Uterus (tissue), 4 donors: Measurements from ENCODE around the gene COL27A1. TPM values are rescaled to one million over a fixed set of nuclear protein-coding genes. Genes with fewer than 3 reads are reported as not detected.
A peak's percentile ranks its signal among the peaks of the same experiment; 100 is the strongest.

ENCODE experiments used
- DNase-seq, 2 donors: peaks; one replicate each; pipeline ENCODE4 v3.0.0-alpha.2; 2019 to 2020
- H3K27ac ChIP-seq, 2 donors: fragments of 200-600 bp; sonication (generic); 1 replicate in 1 of 2; 2 replicates in 1 of 2; pipeline ENCODE4 v1.5.1; 2016 to 2018
- H3K27me3 ChIP-seq, 2 donors: fragments of 200-600 bp; sonication (generic); one replicate each; pipeline ENCODE4 v1.5.1; 2018 to 2019; ENCODE audit warnings: control low read depth in 1 of 2
- H3K36me3 ChIP-seq, 2 donors: fragments of 200-600 bp; sonication (generic); one replicate each; pipeline ENCODE4 v1.5.1; 2019; ENCODE audit warnings: control low read depth in 1 of 2
- H3K4me1 ChIP-seq, 2 donors: fragments of 200-600 bp; sonication (generic); one replicate each; pipeline ENCODE4 v1.5.1; 2018 to 2019; ENCODE audit warnings: control low read depth in 1 of 2
- H3K4me3 ChIP-seq, 2 donors: fragments of 200-600 bp; sonication (generic); 1 replicate in 1 of 2; 2 replicates in 1 of 2; pipeline ENCODE4 v1.5.1; 2018 to 2019; ENCODE audit warnings: mild to moderate bottlenecking in 1 of 2
- H3K9me3 ChIP-seq, 2 donors: fragments of 200-600 bp; sonication (generic); one replicate each; pipeline ENCODE4 v1.5.1; 2019; ENCODE audit warnings: control low read depth in 1 of 2
- CTCF ChIP-seq, 4 experiments: fragments of 200-600 bp in 2 of 4; fragments of 450-650 bp in 2 of 4; sonication (generic) in 2 of 4; IDR thresholded peaks; one replicate each; pipeline ENCODE4 v1.5.1; 2016 to 2019; ENCODE audit warnings: antibody characterized with exemption in 4 of 4, mild to moderate bottlenecking in 2 of 4, moderate library complexity in 1 of 4
- POLR2A ChIP-seq, 2 donors: fragments of 450-650 bp; IDR thresholded peaks; one replicate each; pipeline ENCODE4 v1.6.1; 2016; ENCODE audit warnings: antibody characterized with exemption in 2 of 2, mild to moderate bottlenecking in 1 of 2, moderate library complexity in 1 of 2
- intact Hi-C: fragments of 100-400 bp; cut with DNase I; formaldehyde crosslinking; loops from one replicate; pipeline ENCODE4 v1.15.1; 2023; ENCODE audit warnings: low total_unique reads
- total RNA-seq, 4 donors: library from RNA; depleted of rRNA in 3 of 4; stranded (reverse); fragments of >200 nt in 3 of 4; gene quantifications; one replicate each; pipeline versions ENCODE4 v1.1.0 to v1.2.4, GENCODE V29; 2014 to 2023
- donor health status: DM: yes; HTN: yes; CAD: no.

The COL27A1 gene
- total RNA-seq, 4 donors from 2014 or later = 7.9 to 52.9 (median 43.3) TPM

GRCh38 chr9:114178076-114178475 is 22.7 kb downstream of the COL27A1 start:
- no peaks in the 10 kb centered on the region for H3K27me3 ChIP-seq
- no peak for DNase-seq
- H3K27ac ChIP-seq = peak overlapping the region; percentile 25 to 91
- no peaks in the 10 kb centered on the region for H3K9me3 ChIP-seq
- TF ChIP-seq CTCF (IDR thresholded peaks at IDR 0.05) (no peak), POLR2A (IDR thresholded peaks at IDR 0.05) (no peak)
- H3K4me3 ChIP-seq = no peak overlapping the region
- intact Hi-C loops = no loop called here
- H3K4me1 ChIP-seq = peaks cover 0 to 42% of the 10 kb centered on the region in 2 donors
- H3K36me3 ChIP-seq = no peaks in the 10 kb centered on the region

GRCh38 chr9:114178756-114179450 is 23.6 kb downstream of the COL27A1 start:
- intact Hi-C loops = no loop called here
- no peak for DNase-seq
- TF ChIP-seq POLR2A (IDR thresholded peaks at IDR 0.05) (no peak), CTCF (IDR thresholded peaks at IDR 0.05) (no peak)

GRCh38 chr9:114179516-114179915 is 24.2 kb downstream of the COL27A1 start:
- intact Hi-C loops = no loop called here
- Histone ChIP-seq H3K27me3 (no peaks in the 10 kb centered on the region), H3K4me1 (peaks cover 0 to 36% of the 10 kb centered on the region in 2 donors), H3K9me3 (no peaks in the 10 kb centered on the region), H3K4me3 (no peak overlapping the region), H3K27ac (peak overlapping the region; percentile 25 to 91), H3K36me3 (no peaks in the 10 kb centered on the region)
- DNase-seq = no peak
- TF ChIP-seq POLR2A (IDR thresholded peaks at IDR 0.05) (no peak), CTCF (IDR thresholded peaks at IDR 0.05) (no peak)

More at GRCh38 chr9:114178756-114179450, 23.6 kb downstream of the COL27A1 start:
- H3K4me3 ChIP-seq = no peak overlapping the region
- H3K27ac ChIP-seq = peak overlapping the region; percentile 25 to 91
- no peaks in the 10 kb centered on the region for H3K9me3 ChIP-seq
- no peaks in the 10 kb centered on the region for H3K36me3 ChIP-seq
- H3K27me3 ChIP-seq = no peaks in the 10 kb centered on the region
- peaks cover 0 to 36% of the 10 kb centered on the region in 2 donors for H3K4me1 ChIP-seq

GRCh38 chr9:114180696-114181606 is 25.6 kb downstream of the COL27A1 start:
- Histone ChIP-seq H3K4me3 (no peak overlapping the region), H3K36me3 (no peaks in the 10 kb centered on the region), H3K27ac (peak overlapping the region; percentile 78 to 80), H3K9me3 (no peaks in the 10 kb centered on the region), H3K4me1 (peaks cover 0 to 28% of the 10 kb centered on the region in 2 donors), H3K27me3 (no peaks in the 10 kb centered on the region)
- intact Hi-C loops = no loop called here
- TF ChIP-seq POLR2A (IDR thresholded peaks at IDR 0.05) (no peak), CTCF (IDR thresholded peaks at IDR 0.05) (no peak)
- DNase-seq = peak in 1 of 2 donors; percentile 66
